Panc1 (cell line): Measurements from ENCODE around the gene CDC37L1.

Experiments used
- CTCF ChIP-seq: fragments of 450-650 bp; IDR thresholded peaks from 2 replicates; pipeline ENCODE4 v1.5.1; 2017; ENCODE audit warnings: mild to moderate bottlenecking
- POLR2AphosphoS5 ChIP-seq: IDR thresholded peaks from 2 replicates; pipeline ENCODE4 v1.6.1; 2012; ENCODE audit warnings: mild to moderate bottlenecking, low read depth, low read length, moderate library complexity
- TCF7L2 ChIP-seq: IDR thresholded peaks from 2 replicates; pipeline ENCODE4 v1.6.1; 2011; ENCODE audit warnings: mild to moderate bottlenecking, low read depth, low read length, inconsistent platforms

DNA sequence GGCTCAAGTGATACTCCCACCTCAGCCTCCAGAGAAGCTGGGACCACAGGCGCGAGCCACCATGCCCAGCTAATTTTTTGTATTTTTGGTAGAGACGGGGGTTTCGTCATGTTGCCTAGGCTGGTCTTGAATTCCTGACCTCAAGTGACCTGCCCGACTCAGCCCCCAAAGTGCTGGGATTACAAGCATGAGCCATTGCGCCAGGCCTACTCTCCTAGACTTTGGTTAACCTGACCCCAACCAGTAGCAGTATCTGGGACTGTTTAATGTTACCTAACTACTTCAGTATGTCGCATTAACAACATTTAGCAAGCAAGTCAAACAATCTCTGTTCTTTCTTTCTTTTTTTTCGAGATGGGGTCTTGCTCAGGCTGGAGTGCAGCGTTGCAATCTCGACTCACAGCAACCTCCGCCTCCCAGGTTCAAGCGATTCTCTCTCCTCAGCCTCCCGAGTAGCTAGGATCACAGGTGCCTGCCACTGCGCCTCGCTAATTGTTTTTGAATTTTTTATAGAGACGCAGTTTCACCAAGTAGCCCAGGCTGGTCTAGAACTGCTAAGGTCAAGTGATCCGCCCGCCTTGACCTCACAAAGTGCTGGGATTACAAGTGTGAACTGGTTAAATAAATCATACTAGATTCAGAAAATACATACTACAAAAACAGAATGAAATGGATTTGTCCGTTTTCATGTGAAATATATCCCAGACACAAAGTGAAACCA is 59.7 kb downstream of the CDC37L1 start:
- no peak for TF ChIP-seq CTCF
- no peak for TF ChIP-seq TCF7L2
- TF ChIP-seq POLR2AphosphoS5, result no peak
